ENCODE measurements around the gene CRACR2A. TPM values are rescaled to one million over a fixed set of nuclear protein-coding genes. Genes with fewer than 3 reads are reported as not detected.

CRACR2A gene
- total RNA-seq, 1 donor, result 9.5 TPM

DNA sequence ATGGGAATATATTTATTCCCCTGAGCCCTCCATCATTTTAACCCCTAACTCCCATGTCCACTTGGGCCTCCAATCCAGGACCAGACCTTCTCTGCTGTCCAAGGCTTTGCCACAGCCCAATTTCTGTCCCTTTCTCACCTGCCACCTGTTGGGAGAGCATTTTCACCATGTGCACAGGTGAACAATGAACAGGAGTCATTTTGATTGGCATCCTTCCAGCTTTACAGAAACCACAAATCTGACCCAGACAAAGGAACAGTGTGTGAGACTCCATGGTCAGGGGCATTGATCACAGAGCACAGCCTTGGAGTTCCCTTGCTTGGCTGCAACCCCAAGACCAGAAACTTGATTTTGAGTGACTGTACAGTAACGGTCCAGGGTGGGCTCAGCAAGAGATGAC is 91.9 kb downstream of the CRACR2A start:
- DNase-seq (ENCODE audit: low read depth), result no peak
- TF ChIP-seq, protein P1, sequence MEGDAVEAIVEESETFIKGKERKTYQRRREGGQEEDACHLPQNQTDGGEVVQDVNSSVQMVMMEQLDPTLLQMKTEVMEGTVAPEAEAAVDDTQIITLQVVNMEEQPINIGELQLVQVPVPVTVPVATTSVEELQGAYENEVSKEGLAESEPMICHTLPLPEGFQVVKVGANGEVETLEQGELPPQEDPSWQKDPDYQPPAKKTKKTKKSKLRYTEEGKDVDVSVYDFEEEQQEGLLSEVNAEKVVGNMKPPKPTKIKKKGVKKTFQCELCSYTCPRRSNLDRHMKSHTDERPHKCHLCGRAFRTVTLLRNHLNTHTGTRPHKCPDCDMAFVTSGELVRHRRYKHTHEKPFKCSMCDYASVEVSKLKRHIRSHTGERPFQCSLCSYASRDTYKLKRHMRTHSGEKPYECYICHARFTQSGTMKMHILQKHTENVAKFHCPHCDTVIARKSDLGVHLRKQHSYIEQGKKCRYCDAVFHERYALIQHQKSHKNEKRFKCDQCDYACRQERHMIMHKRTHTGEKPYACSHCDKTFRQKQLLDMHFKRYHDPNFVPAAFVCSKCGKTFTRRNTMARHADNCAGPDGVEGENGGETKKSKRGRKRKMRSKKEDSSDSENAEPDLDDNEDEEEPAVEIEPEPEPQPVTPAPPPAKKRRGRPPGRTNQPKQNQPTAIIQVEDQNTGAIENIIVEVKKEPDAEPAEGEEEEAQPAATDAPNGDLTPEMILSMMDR (IDR thresholded peaks at IDR 0.05; ENCODE audit: insufficient read depth, low read depth, low read length), result no peak
- no peak overlapping the region for H3K4me3 ChIP-seq (ENCODE audit: low read depth, low read length)

DNA sequence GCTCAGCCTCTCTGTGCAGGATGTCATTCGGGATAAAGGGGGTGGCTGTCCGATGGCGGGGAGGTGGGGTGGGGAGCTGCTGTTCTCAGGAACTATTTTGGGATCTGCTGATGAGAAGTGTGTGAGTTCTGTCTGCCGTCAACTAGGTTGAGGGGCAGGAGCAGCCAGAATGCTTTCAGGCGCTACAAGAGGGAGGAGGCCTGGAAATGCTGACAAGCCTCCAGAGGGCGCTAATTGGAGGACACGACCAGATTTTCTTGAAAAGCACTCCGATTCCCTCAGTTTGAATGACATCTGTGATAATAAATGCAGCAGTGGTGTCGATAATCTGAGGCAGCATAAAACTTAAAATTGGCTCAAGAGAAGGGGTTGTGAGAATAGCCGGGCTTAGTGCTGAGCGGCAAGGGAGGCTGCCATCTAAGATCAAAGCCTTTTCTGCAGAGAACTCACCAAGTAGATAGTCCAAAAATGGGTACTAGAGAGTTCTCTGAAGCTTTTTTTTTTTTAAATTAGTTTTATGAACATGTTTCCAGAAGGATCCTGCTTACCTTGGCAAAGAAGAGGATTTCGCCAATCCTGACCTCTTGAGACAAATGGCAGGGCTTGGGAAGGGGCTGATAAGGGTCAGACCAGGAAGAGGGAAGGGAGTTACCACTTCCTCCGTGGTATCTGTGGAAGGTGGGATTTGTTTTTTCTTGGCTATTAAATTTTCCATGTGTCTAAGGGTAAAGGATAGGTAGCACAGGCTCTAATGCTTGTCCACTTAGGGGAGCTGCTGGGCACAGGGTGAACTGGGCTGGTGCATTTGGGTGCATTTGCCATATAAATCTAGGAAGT is 94.4 kb downstream of the CRACR2A start:
- TF ChIP-seq, protein P1 (IDR thresholded peaks at IDR 0.05; ENCODE audit: insufficient read depth, low read depth, low read length), result peak; percentile 57
- peak; percentile 28 for DNase-seq (ENCODE audit: low read depth)
- no peak overlapping the region for H3K4me3 ChIP-seq (ENCODE audit: low read depth, low read length)

DNA sequence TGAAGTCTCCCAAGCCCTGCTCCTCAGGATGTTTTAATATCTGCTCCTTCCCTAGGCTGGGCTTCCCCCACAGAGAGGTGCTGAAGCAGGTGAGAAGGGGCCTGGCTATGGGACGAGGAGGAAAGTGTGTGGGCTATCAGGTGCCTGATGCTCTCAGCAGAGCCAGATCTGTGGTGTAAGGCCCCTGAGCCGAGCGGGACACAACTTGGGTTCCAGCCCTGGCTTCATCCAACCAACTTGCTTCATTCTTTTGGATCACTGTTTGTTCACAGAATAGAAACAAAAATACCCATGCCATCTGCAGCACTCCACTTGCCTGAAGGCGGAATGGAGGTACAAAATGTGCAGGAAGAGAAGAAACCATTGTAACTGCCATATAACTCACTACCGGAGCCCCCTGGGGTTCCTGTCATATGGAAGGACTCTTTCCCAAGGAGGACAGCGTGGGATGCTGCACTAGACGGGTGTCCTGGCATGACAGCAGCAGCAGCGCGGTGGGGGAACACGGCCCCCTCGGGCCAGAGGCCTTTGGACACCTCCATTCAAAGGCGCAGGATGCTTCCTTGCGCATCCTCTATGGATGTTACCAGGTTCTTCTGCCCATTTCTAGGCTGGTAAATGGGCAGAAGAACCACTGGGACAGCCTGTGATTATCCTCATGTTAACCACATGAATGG is 95.8 kb downstream of the CRACR2A start:
- DNase-seq (ENCODE audit: low read depth), result no peak
- TF ChIP-seq, protein P1 (IDR thresholded peaks at IDR 0.05; ENCODE audit: insufficient read depth, low read depth, low read length), result no peak
- no peak overlapping the region for H3K4me3 ChIP-seq (ENCODE audit: low read depth, low read length)

DNA sequence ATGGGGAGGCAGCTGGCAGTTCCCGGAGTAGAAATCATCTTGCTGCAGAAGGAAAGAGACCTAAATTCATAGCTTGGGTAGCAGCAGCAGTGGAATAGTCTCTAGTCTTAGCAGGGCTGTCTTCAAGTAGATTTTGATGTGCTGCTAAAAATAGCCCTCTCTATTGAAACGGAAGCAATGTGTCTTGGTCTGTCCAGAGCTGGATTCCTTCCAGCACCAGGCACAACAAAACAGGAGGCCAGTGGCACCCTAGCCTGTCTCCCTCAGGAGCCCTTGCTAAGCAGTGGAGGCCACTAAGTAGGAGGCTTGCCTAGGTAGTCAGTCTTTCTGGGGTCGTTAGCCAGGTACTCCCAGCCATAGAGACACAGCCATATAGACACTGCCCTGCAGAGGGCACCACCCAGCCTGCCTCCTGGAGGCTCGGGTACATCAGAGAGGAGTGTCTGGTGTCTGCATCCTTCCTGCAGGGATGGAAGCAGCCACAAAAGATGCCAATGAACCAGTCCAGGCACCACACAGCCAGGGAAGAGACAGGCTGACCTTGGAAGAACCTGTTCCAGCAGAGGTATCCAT is 97.5 kb downstream of the CRACR2A start:
- peak; percentile 12 for DNase-seq (ENCODE audit: low read depth)
- H3K4me3 ChIP-seq (ENCODE audit: low read depth, low read length), result no peak overlapping the region
- TF ChIP-seq, protein P1 (IDR thresholded peaks at IDR 0.05; ENCODE audit: insufficient read depth, low read depth, low read length), result peak; percentile 52

DNA sequence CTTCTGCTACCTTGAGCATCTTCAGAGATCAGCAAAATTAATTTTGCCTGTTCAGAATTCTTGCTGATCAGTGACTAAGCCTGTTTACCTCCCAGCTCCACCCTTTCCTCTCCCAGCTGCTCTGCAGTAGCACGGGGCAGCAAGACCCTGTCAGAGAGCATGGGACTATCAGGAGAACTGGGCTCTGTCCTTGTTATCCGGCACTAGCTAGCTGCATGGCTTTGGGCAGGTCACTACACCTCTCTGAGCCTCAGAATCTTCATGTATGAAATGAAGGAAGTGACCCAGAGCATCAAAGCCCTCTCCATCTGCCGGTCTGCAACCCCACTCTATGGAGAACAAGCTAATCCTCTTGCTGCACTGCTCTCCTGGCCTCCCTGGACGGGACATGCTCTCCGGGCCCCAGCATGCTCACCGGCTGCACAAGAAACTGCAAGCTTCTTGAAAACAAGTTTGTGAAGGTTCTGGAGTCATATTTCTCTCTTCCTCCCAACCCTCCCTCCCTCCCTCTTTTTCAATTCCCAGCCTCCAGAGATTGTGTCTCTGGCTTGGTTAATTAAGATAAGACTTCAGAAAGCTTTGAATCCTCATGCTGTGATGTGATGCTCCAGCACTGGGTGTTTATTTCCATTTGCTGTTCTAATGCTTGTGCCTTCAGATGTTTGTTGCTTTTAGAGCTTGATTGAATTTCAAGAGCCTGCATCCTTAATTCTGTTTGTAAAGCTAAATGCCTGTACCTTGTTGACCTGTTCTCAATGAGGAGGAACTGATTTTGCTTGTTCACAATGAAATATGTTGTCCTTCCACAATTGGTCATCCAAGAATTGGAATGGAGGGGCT is 101.1 kb downstream of the CRACR2A start:
- H3K4me3 ChIP-seq (ENCODE audit: low read depth, low read length), result no peak overlapping the region
- TF ChIP-seq, protein P1 (IDR thresholded peaks at IDR 0.05; ENCODE audit: insufficient read depth, low read depth, low read length), result no peak
- DNase-seq (ENCODE audit: low read depth), result peak; percentile 12

DNA sequence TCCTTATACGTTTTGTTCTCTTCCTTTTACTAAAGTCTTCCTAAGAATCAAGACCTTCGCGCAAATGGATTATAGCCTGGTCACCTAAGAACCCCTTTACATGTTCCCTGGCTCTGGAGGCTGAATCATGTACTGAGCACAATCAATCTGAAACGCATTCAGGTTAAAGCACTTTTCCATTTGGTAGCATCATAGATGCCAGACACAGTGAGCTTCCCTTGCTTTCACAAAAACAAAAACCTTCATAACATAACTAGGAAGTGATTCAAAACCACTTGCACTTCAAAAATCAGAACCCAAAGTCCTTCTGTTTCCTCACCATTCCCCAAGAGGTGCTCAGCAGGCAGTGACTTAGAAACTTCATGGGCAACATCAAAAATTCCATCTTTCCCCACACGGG is 105.4 kb downstream of the CRACR2A start:
- no peak overlapping the region for H3K4me3 ChIP-seq (ENCODE audit: low read depth, low read length)
- TF ChIP-seq, protein P1 (IDR thresholded peaks at IDR 0.05; ENCODE audit: insufficient read depth, low read depth, low read length), result no peak
- DNase-seq (ENCODE audit: low read depth), result no peak
